GM10266 (cell line): ENCODE data around the gene SZT2.

ENCODE experiments used
- DNase-seq: peaks from one replicate; pipeline ENCODE4 v3.0.0; 2012; ENCODE audit errors: extremely low spot score
- TF ChIP-seq, protein P1 (sequence below): IDR thresholded peaks from 2 replicates; pipeline ENCODE4 v1.5.1; 2012; ENCODE audit warnings: mild to moderate bottlenecking, low read depth; ENCODE audit not compliant: control insufficient read depth, insufficient read depth; ENCODE audit errors: missing control alignments

Gene SZT2

DNA sequence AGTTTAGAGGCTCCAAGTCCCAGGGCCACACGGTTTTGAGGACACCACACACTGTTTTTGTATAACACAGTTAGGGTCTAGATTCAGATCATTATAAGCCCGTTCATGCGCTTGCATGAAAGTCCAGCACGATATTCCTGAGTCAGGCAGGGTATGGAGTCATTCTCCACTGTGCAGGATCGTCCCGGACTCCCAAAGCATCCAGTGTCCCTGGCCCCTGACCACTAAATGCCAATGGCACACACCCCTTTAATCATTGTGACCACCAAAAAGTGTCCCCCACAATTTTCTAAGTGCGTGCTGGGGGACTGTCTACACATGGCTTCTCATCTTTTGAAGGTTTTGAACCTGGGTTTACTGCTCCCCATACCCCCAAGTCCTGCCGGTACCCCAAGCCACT lies 113.8 kb downstream of the SZT2 start:
- DNase-seq, result no peak
- TF ChIP-seq, protein P1, sequence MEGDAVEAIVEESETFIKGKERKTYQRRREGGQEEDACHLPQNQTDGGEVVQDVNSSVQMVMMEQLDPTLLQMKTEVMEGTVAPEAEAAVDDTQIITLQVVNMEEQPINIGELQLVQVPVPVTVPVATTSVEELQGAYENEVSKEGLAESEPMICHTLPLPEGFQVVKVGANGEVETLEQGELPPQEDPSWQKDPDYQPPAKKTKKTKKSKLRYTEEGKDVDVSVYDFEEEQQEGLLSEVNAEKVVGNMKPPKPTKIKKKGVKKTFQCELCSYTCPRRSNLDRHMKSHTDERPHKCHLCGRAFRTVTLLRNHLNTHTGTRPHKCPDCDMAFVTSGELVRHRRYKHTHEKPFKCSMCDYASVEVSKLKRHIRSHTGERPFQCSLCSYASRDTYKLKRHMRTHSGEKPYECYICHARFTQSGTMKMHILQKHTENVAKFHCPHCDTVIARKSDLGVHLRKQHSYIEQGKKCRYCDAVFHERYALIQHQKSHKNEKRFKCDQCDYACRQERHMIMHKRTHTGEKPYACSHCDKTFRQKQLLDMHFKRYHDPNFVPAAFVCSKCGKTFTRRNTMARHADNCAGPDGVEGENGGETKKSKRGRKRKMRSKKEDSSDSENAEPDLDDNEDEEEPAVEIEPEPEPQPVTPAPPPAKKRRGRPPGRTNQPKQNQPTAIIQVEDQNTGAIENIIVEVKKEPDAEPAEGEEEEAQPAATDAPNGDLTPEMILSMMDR, result no peak
